Astrocyte (in vitro differentiated cells and primary cell): ENCODE measurements around the gene CIPC. TPM values are rescaled to one million over a fixed set of nuclear protein-coding genes. Genes with fewer than 3 reads are reported as not detected.

Experiments used
- DNase-seq: peaks from one replicate; pipeline ENCODE4 v3.0.0-alpha.2; 2010; ENCODE audit warnings: low read depth
- FAIRE-seq: peaks from 2 replicates; lab custom pipeline; 2011; peaks lifted over from hg19 to GRCh38; lab: Jason Lieb, UNC
- H2AFZ ChIP-seq: 2 replicates; pipeline ENCODE4 v1.6.0; 2012; ENCODE audit warnings: low read depth, low read length, inconsistent platforms
- H3K27ac ChIP-seq: 2 replicates; pipeline ENCODE4 v1.5.1; 2011; ENCODE audit warnings: low read depth, low read length, inconsistent platforms
- H3K27me3 ChIP-seq: 2 replicates; pipeline ENCODE4 v1.6.0; 2011; ENCODE audit warnings: low read length, inconsistent platforms; ENCODE audit not compliant: insufficient read depth
- H3K36me3 ChIP-seq: 2 replicates; pipeline ENCODE4 v1.5.1; 2011; ENCODE audit warnings: low read length, inconsistent platforms; ENCODE audit not compliant: insufficient read depth
- H3K4me1 ChIP-seq: 2 replicates; pipeline ENCODE4 v1.5.1; 2011; ENCODE audit warnings: low read length, inconsistent platforms; ENCODE audit not compliant: insufficient read depth
- H3K4me2 ChIP-seq: 2 replicates; pipeline ENCODE4 v1.6.0; 2012; ENCODE audit warnings: low read length, inconsistent platforms
- H3K4me3 ChIP-seq: 2 replicates; pipeline ENCODE4 v1.5.1; 2011; ENCODE audit warnings: low read depth, mild to moderate bottlenecking, low read length, inconsistent platforms; ENCODE audit not compliant: insufficient read depth
- H3K79me2 ChIP-seq: 2 replicates; pipeline ENCODE4 v1.6.0; 2012; ENCODE audit warnings: mild to moderate bottlenecking, low read length, inconsistent platforms; ENCODE audit not compliant: insufficient read depth
- H3K9ac ChIP-seq: 2 replicates; pipeline ENCODE4 v1.6.0; 2012; ENCODE audit warnings: mild to moderate bottlenecking, low read length, inconsistent platforms
- H3K9me3 ChIP-seq: 2 replicates; pipeline ENCODE4 v1.5.1; 2012; ENCODE audit warnings: low read depth, mild to moderate bottlenecking, low read length, inconsistent platforms; ENCODE audit not compliant: insufficient read depth
- H4K20me1 ChIP-seq: 2 replicates; pipeline ENCODE4 v1.6.0; 2012; ENCODE audit warnings: low read length, inconsistent platforms; ENCODE audit not compliant: insufficient read depth
- H3K27ac Mint-ChIP-seq: one replicate; pipeline ENCODE4 v1.8.0; 2021; ENCODE audit warnings: mild to moderate bottlenecking, mixed read lengths; ENCODE audit not compliant: unreplicated experiment
- H3K27me3 Mint-ChIP-seq: one replicate; pipeline ENCODE4 v1.8.0; 2021; ENCODE audit warnings: low read depth, mixed read lengths; ENCODE audit not compliant: unreplicated experiment
- H3K36me3 Mint-ChIP-seq: one replicate; pipeline ENCODE4 v1.8.0; 2021; ENCODE audit warnings: low read depth, mixed read lengths; ENCODE audit not compliant: unreplicated experiment
- H3K4me1 Mint-ChIP-seq: one replicate; pipeline ENCODE4 v1.8.0; 2021; ENCODE audit warnings: low read depth, mixed read lengths; ENCODE audit not compliant: unreplicated experiment
- H3K4me3 Mint-ChIP-seq: one replicate; pipeline ENCODE4 v1.8.0; 2021; ENCODE audit warnings: mild to moderate bottlenecking, moderate library complexity, mixed read lengths; ENCODE audit not compliant: unreplicated experiment
- H3K9me3 Mint-ChIP-seq: one replicate; pipeline ENCODE4 v1.8.0; 2021; ENCODE audit warnings: mild to moderate bottlenecking, mixed read lengths; ENCODE audit not compliant: unreplicated experiment
- CTCF ChIP-seq: IDR thresholded peaks from 2 replicates; pipeline ENCODE4 v1.5.1; 2011; ENCODE audit warnings: low read depth, mild to moderate bottlenecking, inconsistent platforms, low read length, moderate library complexity; ENCODE audit not compliant: insufficient read depth
- EZH2 ChIP-seq: IDR thresholded peaks from 2 replicates; pipeline ENCODE4 v1.6.1; 2012; ENCODE audit warnings: mild to moderate bottlenecking, low read length, inconsistent platforms; ENCODE audit not compliant: insufficient read depth
- total RNA-seq: library from RNA; stranded (reverse); gene quantifications from 2 replicates; pipeline ENCODE4 v1.2.1, GENCODE V29; 2021

Gene CIPC
- total RNA-seq, 1 donor from 2014 or later = 20.2 TPM

DNA sequence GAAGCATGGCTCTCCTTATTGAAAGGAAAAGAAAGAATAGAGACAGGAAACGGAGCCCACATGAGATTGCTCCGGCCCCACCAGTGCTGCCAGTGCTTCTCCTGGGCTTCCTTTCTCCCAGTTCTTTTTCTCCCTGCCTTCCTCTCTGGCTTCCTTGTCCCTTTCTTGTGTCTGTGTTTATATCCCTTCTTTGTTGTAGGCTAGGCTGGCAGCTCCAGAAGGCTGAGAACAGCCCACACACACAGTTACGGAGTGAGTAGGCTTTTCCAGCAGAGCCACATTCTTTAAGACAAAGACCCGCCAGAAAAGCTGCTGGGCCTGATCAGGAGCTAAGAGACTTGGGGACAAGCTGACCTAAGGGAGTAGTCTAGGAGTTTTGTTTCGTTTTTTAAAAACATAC, 13.0 kb downstream of the CIPC start:
- Mint-ChIP-seq H3K4me3 (peak overlapping the region; percentile 36), H3K27me3 (no peaks in the 10 kb centered on the region), H3K4me1 (peaks cover 14% of the 10 kb centered on the region), H3K36me3 (peaks cover 9% of the 10 kb centered on the region), H3K9me3 (no peaks in the 10 kb centered on the region), H3K27ac (peak overlapping the region; percentile 97)
- peaks cover 11% of the 10 kb centered on the region for H3K36me3 ChIP-seq
- no peak overlapping the region for H3K4me3 ChIP-seq
- peak; percentile 20 for DNase-seq
- H4K20me1 ChIP-seq = no peaks in the 10 kb centered on the region
- no peak for FAIRE-seq
- H3K27me3 ChIP-seq = no peaks in the 10 kb centered on the region
- no peak overlapping the region for H3K27ac ChIP-seq
- H2AFZ ChIP-seq = no peak overlapping the region
- H3K79me2 ChIP-seq = no peaks in the 10 kb centered on the region
- H3K9ac ChIP-seq = no peak overlapping the region
- no peaks in the 10 kb centered on the region for H3K9me3 ChIP-seq
- TF ChIP-seq EZH2 (no peak), CTCF (no peak)
- peaks cover 4% of the 10 kb centered on the region for H3K4me1 ChIP-seq
- H3K4me2 ChIP-seq = peak overlapping the region; percentile 47

GRCh38 chr14:77113644-77114043, 15.6 kb downstream of the CIPC start:
- no peaks in the 10 kb centered on the region for H3K9me3 ChIP-seq
- no peaks in the 10 kb centered on the region for H4K20me1 ChIP-seq
- Mint-ChIP-seq H3K9me3 (no peaks in the 10 kb centered on the region), H3K27ac (no peak overlapping the region), H3K4me1 (peaks cover 14% of the 10 kb centered on the region), H3K4me3 (no peak overlapping the region), H3K36me3 (peaks cover 9% of the 10 kb centered on the region), H3K27me3 (no peaks in the 10 kb centered on the region)
- H3K9ac ChIP-seq = no peak overlapping the region
- H3K4me1 ChIP-seq = peaks cover 4% of the 10 kb centered on the region
- TF ChIP-seq EZH2 = no peak
- TF ChIP-seq CTCF = no peak
- no peaks in the 10 kb centered on the region for H3K79me2 ChIP-seq
- H2AFZ ChIP-seq = no peak overlapping the region
- no peaks in the 10 kb centered on the region for H3K27me3 ChIP-seq
- DNase-seq (no peak), FAIRE-seq (no peak)
- no peak overlapping the region for H3K27ac ChIP-seq
- no peak overlapping the region for H3K4me2 ChIP-seq
- peaks cover 7% of the 10 kb centered on the region for H3K36me3 ChIP-seq
- H3K4me3 ChIP-seq = no peak overlapping the region

DNA sequence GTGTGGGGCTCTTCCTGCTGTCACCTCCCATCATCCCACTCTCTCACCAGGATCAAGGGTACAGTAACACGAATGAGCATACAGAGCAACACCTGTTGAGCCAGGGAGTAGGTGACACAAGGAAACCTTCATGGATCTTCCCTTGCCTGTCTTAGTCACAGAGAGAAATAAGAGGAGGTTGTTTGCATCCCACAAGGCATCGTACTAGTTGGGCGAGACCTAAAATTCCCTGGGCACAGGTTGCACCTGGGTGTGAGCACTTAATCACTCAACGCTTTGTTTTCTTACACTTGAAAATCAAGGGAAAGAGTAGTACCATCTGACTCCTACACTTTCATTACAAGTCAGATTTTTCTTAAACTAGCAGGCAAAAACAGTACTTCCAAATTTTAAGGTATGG, 16.6 kb downstream of the CIPC start:
- no peaks in the 10 kb centered on the region for H3K27me3 Mint-ChIP-seq
- peaks cover 9% of the 10 kb centered on the region for H3K36me3 Mint-ChIP-seq

More for the DNA sequence above, 16.6 kb downstream of the CIPC start:
- Histone ChIP-seq H3K27me3 (no peaks in the 10 kb centered on the region), H3K4me3 (no peak overlapping the region), H3K4me1 (peaks cover 4% of the 10 kb centered on the region), H3K36me3 (peaks cover 7% of the 10 kb centered on the region), H3K27ac (no peak overlapping the region), H2AFZ (no peak overlapping the region), H4K20me1 (no peaks in the 10 kb centered on the region), H3K79me2 (no peaks in the 10 kb centered on the region), H3K9ac (no peak overlapping the region), H3K9me3 (no peaks in the 10 kb centered on the region), H3K4me2 (no peak overlapping the region)
- no peak for TF ChIP-seq EZH2
- TF ChIP-seq CTCF = no peak
- Mint-ChIP-seq H3K4me3 (no peak overlapping the region), H3K9me3 (no peaks in the 10 kb centered on the region), H3K4me1 (peaks cover 14% of the 10 kb centered on the region), H3K27ac (no peak overlapping the region)
- FAIRE-seq = no peak
- no peak for DNase-seq
